GM18502 (cell line): ENCODE measurements around the gene KRTAP10-5.
"Not testable (repeated sequence)": the region's sequence is repeated elsewhere in the genome, so short reads cannot be mapped to it uniquely, and the experiment has no call there.

ENCODE experiments used
- ATAC-seq: cut with Tn5 transposase; IDR thresholded peaks from one replicate; pipeline ENCODE4 v1.9.1; 2021; ENCODE audit warnings: mild to moderate bottlenecking; ENCODE audit not compliant: unreplicated experiment, poor library complexity

KRTAP10-5 gene

DNA sequence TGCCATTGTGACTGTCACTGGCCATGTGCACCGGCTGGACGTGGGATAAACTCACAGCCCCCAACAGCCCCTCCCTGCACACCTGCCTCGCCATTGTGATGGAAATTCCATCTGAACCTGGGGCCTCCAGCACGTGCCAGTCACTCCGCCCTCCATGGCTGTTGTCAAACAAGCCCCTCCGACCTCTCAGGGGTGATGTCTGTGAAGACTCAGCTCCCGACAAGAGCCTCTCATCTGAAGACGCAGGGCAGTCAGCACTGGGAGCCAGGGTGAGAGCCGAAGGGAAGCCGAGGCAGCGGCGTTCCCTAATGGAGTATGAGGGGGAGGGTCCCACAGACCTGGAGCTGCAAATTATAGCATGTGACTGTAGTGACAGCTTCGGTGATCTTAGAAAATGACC lies 27.7 kb downstream of the KRTAP10-5 start:
- ATAC-seq = no peak

DNA sequence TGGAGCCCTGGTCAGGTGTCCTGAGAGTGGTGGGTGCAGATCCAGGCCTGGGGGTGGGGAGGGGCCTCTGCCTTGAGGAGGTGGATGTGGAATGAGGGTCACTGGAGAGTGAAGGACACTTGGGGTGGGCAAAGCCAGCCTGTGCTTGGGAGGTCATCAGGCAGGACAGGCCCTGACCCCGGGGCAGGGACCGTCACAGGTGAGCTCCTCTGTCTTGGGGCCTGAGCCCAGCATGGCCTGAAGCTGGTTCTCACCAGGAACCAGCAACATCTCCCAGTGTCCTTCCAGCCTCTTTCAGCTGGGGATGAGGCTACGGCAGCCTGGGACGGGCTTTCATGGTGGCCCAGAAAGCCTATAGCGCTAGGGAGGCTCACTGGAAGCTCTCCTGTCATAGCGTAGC lies 28.3 kb downstream of the KRTAP10-5 start:
- no peak for ATAC-seq

DNA sequence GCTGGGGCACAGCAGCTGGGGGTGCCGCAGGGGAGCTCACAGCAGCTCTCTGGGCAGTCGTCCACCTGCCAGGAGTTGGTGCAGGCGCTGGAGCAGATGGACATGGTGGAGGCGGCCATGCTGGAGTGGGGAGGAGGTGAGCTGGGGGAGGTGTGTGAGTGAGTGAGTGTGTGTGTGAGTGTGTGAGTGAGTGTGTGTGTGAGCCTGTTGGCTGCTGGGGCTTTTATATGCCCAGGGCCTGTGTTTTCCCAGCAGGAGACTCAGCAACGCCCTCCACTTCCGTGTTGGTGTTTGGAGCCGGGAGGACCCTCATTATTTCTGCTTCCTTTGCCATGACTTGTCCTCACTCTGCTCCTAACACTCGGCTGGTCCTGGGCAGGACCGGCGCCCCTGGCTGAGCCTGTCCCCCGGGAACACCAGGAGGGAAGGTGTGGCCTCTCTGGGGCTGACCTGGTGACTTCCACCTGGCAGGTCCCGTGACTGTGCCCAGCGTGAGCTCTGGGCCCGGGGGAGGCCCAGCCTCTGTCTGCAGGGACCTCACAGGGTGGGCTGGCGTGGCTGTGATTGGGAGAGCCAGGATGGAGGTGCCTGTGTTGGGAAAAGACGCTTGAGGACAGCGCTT lies 29.0 kb downstream of the KRTAP10-5 start, which contains the start of gene KRTAP10-2:
Gene KRTAP10-2 (minus strand): TSS at position 166 of the 622 bp plus-strand sequence. CDS start 47 bp downstream, at position 119.
- ATAC-seq = no peak

DNA sequence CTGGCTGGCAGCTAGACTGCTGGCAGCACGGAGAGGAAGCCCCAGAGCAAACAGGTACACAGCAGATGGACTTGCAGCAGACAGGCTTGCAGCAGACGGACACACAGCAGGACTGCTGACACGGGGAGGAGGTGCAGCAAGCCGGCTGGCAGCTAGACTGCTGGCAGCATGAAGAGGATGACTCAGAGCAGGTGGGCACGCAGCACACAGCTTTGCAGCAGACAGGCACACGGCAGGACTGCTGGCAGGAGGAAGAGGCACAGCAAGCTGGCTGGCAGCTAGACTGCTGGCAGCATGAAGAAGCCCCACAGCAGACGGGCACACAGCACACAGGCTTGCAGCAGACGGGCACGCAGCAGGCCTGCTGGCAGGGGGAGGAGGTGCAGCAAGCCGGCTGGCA lies 29.6 kb downstream of the KRTAP10-5 start:
- ATAC-seq = no peak

DNA sequence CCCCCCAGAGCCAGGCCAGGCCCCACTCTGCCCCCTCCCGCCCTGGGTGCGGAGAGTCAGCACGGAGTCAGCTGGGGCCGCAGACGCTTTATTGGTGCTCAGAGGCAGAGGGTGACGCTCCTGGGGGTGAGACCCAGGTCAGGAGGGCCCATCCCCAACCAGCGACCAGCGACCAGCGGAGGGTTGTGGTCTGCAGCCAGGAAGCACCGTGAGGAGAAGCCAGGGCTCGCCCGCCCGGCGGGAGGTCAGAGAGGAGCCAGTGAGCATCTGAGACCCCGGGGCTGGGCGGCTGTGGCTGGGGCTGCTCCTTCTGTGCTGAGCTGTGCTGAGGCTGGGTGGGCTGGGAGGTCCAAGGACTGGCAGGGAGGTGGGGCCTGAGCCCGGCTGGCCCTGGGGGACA lies 30.1 kb downstream of the KRTAP10-5 start:
- ATAC-seq = not testable (repeated sequence)

DNA sequence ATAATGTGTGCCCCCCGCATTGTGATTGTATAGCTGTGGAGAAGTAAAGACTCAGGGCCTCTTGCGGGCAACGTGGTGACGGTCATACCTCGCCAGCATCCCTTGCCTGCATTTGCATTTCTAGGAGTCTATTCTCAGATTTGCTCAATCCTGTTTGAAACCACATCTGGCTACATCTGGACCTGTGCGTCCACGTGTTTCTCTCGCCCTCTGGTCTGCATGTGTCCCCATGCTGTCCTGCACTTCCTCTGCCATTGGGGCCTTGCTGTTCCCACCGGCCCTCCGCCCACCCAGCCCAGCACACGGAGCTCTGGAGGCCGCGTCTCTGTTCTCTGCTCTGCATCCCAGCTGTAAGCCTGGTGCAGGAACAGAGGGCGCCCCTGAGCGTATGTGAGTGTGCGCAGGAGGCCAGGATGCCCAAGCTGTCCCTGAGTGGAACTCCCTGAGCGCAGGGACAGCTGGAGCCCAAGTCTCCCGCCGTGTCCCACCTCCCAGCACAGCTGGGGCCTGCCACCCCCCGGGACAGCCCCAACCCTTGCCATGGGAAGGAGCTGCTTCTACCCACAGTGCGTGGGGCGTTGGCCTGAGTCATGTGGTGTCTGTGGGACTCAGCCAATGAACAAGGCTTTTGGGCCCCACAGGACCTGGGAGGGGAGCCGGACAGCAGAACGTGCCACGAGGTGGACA lies 30.7 kb downstream of the KRTAP10-5 start:
- ATAC-seq = no peak

DNA sequence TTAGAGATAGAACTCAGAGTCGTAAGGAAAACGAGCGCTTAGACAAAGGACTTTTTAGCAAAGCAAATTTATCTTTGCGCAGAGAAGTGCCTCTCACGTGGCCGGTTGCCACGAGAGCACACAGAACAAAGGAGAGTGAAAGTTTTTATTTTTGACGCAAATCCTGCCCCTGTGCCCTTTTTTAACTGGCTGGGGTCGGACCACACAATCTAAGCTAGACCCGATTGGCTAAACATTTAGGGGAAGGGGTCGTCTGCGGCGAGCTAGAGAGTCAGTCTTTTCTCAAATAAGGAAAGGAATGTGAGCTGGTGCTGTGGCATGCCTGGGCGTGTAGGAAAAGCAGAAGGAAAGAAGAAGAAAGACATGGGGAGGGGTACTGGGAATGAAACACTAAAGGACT lies 31.5 kb downstream of the KRTAP10-5 start:
- ATAC-seq = no peak

DNA sequence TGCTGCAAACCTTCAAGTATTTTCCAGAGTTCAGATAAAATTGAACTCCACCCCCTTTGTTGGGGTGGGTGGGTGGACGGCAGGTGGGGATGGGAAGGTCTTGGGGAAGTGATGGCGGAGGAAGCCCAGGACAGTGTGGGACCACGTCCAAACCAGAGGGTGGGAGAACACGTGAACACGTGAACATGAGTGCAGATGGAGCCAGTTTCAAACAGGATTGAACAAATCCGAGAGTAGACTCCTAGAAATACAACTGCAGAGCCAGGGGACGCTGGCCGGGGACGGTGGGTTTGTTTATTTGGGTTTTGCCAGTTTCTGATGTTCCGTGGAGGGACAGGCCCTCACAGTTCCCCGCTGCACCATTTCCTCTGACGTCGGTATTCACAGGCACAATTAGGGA lies 32.0 kb downstream of the KRTAP10-5 start:
- ATAC-seq = no peak

DNA sequence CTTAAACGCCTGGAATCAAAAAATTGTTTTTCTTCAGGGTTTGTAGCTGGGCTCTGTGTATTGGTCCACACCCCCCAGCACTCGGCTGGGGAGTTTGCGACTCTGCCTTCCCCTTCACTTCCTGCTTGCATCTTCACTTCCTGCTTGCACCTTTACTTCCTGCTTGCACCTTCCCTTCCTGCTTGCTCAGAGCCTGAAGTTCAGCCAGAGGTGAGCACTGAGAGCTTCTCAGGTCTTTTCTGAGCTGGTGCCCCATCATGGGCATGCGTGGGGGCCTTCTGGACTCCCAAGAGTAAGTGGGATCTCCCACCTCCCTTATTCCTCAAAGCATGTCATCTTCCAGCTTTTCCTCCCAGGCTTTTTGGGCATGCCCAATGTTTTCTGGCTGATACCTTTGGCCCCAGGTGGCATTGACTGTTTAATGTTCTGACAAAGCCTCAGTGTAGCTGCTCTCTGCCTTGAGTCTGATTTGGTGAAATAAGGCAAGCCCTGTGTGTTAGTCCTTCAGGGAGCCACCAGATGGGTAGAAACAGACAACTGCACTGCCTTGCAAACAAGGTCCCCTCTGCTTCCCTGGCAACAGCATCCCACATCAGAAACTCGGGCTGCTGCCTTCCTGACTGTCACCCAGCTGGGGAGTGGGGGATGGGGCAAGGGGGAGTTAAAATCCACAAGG lies 32.6 kb downstream of the KRTAP10-5 start:
- no peak for ATAC-seq

DNA sequence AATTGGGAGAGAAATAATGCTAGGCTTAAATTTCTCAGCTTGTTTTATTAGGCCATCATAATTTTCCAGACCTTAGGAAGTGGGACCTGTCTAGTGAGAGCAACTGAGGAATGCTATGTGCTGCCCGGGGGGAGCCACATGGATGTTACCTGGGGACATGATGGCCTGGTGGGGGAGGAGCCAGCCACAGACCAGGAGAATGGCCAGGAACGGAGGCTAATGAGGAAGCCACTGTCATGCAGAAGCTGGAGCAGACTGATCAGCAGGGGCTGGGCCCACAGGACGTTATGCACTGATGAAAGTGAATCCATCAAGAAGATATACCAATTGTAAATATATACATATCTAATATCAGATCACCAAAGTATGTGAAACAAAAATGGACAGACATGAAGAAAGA lies 35.8 kb downstream of the KRTAP10-5 start:
- ATAC-seq = no peak

DNA sequence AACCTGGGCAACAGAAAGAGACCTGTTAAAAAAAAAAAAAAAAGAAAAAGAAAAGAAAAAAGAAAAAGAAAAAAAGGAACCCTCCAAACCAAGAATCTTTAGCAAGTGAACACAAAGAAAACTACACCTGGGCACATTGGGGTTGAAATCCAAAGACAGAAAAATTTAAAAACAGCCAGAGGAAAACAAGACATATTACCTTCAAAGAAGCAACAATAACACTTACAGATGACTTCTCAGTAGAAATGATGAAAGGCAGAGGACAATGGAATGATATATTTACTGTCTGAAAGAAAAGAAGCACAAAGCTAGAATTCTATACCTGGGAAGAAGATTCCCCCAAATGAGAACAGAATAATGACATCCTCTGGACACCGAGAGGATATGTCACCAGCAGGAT lies 37.7 kb downstream of the KRTAP10-5 start:
- ATAC-seq = no peak

DNA sequence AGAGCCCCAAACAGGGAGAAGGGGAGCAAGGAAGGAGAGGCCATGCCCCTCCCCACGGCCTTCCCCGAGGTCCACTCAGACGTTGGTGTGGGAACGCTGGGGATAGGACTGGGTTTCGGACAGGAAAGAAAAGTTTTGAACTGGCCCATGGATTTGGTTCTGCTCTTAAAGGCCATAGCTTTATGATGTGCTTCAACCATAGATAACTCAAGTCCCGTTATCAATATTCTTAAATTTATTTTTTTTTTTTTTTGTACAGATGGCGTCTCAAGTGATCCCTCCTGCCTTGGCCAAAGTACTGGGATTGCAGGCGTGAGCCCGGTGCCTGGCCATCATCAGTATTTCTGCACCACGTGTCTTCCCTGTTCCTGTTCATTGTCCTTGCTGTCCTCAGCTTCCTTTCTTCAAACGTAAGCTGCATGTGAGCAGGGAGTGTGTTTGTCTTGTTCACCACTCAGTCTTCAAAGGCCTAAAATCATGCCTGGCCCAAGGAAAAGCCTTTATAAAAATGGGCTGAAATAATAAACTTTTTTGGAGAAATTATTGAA lies 39.6 kb downstream of the KRTAP10-5 start:
- no peak for ATAC-seq

DNA sequence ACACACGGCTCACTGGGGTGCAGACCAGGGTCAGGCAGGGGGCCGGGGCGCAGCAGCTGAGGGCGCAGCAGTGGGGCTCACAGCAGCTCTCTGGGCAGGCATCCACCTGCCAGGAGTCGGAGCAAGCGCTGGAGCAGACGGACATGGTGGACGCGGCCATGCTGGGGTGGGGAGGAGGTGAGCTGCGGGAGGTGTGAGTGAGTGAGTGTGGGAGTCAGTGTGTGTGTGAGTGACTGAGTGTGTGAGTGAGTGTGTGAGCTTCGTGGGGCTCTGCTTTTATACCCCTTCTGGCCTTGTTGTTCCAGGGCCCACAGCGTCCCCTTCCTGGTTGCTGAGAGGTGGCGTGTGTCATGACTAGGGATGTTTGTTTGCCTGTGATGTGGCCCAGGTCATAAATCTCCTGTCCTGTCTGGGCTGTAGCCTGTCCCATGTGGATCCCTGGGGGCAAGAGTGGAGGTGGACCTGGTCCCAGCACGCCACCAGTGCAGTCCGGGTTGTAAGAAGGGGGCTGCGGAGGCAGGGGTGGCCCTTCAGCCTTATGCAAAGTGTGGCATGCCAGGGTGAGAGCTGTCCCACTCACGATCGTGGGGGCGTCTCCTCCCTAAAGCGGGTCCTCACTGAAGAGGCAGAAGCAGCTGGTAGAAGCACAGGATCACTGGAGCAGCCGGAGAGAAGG lies 40.3 kb downstream of the KRTAP10-5 start, which contains the start of gene KRTAP10-1:
Gene KRTAP10-1 (minus strand): TSS at position 205 of the 676 bp plus-strand sequence. CDS start 45 bp downstream, at position 160.
- no peak for ATAC-seq

DNA sequence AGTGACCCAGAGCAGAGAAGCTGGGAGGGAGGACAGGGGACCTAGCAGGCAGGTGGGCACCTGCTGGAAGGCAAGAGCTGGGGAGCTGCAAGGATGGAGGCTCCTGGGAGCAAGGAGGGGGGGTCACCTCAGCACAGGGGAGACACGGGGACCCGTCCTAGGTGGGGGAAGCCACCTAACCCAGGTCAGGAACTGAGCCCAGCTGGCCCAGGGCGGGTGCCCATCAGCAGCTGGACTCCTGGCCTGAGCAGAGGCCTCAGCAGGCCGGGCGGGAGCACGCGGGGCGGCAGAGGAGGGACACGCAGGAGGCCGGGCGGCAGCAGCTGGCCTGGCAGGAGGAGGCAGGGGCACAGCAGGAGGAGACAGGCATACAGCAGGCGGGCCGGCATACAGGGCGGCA lies 41.4 kb downstream of the KRTAP10-5 start:
- no peak for ATAC-seq

DNA sequence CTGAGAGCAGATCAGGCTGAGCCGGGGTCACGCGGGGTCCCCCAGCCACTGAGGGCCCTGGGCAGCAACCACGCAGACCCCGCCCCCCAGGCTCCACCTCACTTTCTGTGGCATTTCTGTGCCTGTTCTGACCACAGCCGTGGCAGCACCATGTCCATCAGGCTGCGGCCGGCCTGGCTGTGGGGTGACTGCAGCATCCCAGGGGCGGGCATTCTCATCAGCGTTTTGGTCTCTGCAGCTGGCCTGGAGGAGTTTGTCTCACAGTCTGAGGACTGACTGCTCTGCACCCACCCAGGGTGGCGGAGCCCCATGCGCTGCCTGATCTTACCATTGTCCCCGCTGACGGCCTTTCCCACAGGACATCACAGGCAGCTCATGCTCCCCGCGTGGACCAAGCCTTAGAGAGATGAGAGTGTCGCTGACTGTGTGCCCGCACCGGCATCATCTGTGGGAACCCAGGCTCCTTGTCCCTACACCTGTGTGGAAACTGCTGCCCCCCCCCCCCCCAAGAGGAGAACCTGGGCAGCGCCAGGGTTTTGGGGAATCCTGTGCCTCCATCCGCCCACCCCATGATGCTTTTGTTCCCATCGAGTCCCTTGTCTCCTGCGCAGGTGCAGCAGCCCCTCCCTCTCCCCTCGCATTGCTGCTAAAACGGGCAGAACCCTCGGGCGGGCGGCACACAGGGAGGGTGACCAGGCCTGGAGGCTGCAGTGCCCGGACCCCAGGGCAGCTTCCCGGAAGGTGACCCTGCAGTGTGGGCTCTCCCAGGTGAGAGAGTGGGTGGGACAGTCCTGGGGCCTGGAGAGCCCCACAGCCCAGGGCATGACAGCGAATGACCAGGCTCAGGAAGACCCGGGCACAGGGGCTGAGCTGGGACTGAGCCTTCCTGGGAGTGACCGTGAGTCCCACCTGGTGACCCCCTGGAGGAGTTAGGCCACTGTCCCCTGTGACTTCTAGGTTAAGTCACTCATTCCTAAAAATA lies 42.2 kb downstream of the KRTAP10-5 start:
- ATAC-seq = no peak

DNA sequence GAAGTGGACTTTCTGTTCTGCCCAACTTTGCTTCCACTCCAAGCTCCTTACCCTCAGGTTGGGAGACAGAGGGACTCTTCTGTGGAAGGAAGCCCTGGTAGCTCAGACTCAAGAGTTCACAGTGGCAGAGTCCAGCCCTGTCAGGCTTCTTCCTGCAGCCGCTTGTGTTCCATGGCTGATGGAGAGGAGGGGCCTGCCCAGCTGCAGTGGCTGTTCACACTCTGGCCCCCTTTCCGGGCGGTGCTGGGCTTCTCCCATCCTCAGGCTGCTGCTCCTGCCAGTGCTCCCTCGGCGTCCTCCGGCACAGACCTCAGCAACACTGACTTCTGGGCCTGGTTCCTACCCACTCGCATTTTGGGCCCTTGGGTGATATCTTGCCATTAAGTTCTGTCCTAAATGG lies 44.4 kb downstream of the KRTAP10-5 start:
- no peak for ATAC-seq

DNA sequence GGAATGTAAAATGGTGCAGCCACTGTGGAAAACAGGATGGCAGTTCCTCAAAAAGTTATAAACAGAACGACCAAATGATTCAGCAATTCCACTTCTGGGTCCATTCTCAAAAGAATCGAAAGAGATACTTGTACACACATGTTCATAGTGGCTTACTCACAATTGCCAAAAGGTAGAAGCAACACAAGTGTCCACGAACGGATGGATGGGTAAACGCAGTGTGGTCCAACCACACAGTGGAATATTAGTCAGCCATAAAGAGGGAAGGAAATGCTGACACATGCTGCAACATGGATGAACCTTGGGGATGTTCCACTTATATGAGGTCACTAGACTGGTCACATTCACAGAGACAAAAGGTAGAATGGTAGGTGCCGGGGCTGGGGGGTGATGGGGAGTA lies 45.7 kb downstream of the KRTAP10-5 start:
- ATAC-seq = no peak

DNA sequence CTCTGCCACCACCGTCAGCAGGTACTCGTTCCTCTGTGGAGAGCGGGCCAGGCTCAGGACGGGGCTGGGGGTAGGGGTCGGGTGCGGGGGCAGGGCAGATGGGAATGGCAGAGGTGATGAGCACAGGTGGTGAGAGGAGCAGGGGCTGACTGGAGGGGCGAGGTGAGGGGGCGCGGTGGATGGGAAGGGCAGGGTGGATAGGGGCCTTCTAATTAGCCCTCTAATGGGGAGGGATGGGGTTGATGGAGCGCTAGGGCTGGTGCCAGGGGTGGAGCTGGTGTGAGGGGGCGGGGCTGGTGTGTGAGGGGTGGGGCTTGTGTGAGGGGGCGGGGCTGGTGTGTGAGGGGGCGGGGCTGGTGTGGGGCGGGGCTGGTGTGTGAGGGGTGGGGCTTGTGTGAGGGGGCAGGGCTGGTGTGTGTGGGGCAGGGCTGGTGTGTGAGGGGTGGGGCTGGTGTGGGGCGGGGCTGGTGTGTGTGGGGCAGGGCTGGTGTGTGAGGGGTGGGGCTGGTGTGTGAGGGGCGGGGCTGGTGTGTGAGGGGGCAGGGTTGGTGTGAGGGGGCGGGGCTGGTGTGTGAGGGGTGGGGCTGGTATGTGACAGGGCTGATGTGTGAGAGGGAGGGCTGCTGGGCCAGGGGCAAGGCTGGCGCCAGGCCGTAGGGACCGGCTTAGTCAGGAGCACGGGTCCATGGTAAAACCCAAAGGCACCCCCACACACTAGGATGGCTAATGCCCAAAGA lies 46.3 kb downstream of the KRTAP10-5 start:
- ATAC-seq = no peak
